WERI-Rb-1 (cell line): ENCODE measurements around the gene RBFA.
A peak's percentile ranks its signal among the peaks of the same experiment; 100 is the strongest.

ENCODE experiments used
- DNase-seq: peaks from one replicate; pipeline ENCODE4 v3.0.0-alpha.2; 2020
- H3K27ac ChIP-seq: fragments of 250-450 bp; sonication (Bioruptor Pico); 2 replicates; pipeline ENCODE4 v1.5.1; 2020; ENCODE audit warnings: mild to moderate bottlenecking, moderate library complexity
- H3K27me3 ChIP-seq: fragments of 250-450 bp; sonication (Bioruptor Pico); 2 replicates; pipeline ENCODE4 v1.5.1; 2021; ENCODE audit warnings: mild to moderate bottlenecking, low read depth, moderate library complexity; ENCODE audit not compliant: insufficient read depth, severe bottlenecking
- H3K36me3 ChIP-seq: fragments of 250-450 bp; sonication (Bioruptor Pico); 2 replicates; pipeline ENCODE4 v1.5.1; 2020; ENCODE audit warnings: mild to moderate bottlenecking, moderate library complexity
- H3K4me3 ChIP-seq: 2 replicates; pipeline ENCODE4 v1.5.1; 2011; ENCODE audit warnings: low read depth, mild to moderate bottlenecking, control low read depth, low read length
- H3K9me3 ChIP-seq: fragments of 250-450 bp; sonication (Bioruptor Pico); 2 replicates; pipeline ENCODE4 v1.5.1; 2021; ENCODE audit warnings: mild to moderate bottlenecking, moderate library complexity; ENCODE audit not compliant: severe bottlenecking
- CTCF ChIP-seq: IDR thresholded peaks from 2 replicates; pipeline ENCODE4 v1.5.1; 2011; ENCODE audit warnings: low read depth, mild to moderate bottlenecking, control low read depth, inconsistent platforms, low read length

Gene RBFA

GRCh38 chr18:80034852-80035406, 695 bp downstream of the RBFA start:
- no peak for TF ChIP-seq CTCF
- H3K36me3 ChIP-seq, result peaks cover 33% of the 10 kb centered on the region
- H3K9me3 ChIP-seq, result no peaks in the 10 kb centered on the region
- H3K27me3 ChIP-seq, result no peaks in the 10 kb centered on the region
- H3K4me3 ChIP-seq, result peak overlapping the region; percentile 94
- H3K27ac ChIP-seq, result peak overlapping the region; percentile 87
- no peak for DNase-seq

GRCh38 chr18:80035997-80036396, 1.8 kb downstream of the RBFA start:
- Histone ChIP-seq H3K36me3 (peaks cover 37% of the 10 kb centered on the region), H3K9me3 (no peaks in the 10 kb centered on the region), H3K27me3 (no peaks in the 10 kb centered on the region), H3K4me3 (no peak overlapping the region), H3K27ac (no peak overlapping the region; the same call in 1 of the 2 replicates)
- DNase-seq, result no peak
- no peak for TF ChIP-seq CTCF

- Histone ChIP-seq H3K9me3 (no peaks in the 10 kb centered on the region), H3K27me3 (no peaks in the 10 kb centered on the region), H3K36me3 (peaks cover 47% of the 10 kb centered on the region), H3K27ac (peak overlapping the region; percentile 80), H3K4me3 (no peak overlapping the region)
- no peak for TF ChIP-seq CTCF
- DNase-seq, result no peak
Measured at GRCh38 chr18:80037300-80037699, 3.1 kb downstream of the RBFA start.

GRCh38 chr18:80037869-80038630, 3.8 kb downstream of the RBFA start:
- peak; percentile 81 for DNase-seq
- peak overlapping the region; percentile 80 for H3K27ac ChIP-seq
- no peaks in the 10 kb centered on the region for H3K9me3 ChIP-seq
- peaks cover 55% of the 10 kb centered on the region for H3K36me3 ChIP-seq
- TF ChIP-seq CTCF, result no peak
- no peaks in the 10 kb centered on the region for H3K27me3 ChIP-seq
- no peak overlapping the region for H3K4me3 ChIP-seq

GRCh38 chr18:80040515-80040914, 6.3 kb downstream of the RBFA start:
- Histone ChIP-seq H3K27ac (no peak overlapping the region), H3K36me3 (peaks cover 75% of the 10 kb centered on the region), H3K27me3 (no peaks in the 10 kb centered on the region), H3K4me3 (no peak overlapping the region), H3K9me3 (no peaks in the 10 kb centered on the region)
- TF ChIP-seq CTCF, result no peak
- no peak for DNase-seq
